ENCODE measurements around the gene BARX2.

Gene BARX2

DNA sequence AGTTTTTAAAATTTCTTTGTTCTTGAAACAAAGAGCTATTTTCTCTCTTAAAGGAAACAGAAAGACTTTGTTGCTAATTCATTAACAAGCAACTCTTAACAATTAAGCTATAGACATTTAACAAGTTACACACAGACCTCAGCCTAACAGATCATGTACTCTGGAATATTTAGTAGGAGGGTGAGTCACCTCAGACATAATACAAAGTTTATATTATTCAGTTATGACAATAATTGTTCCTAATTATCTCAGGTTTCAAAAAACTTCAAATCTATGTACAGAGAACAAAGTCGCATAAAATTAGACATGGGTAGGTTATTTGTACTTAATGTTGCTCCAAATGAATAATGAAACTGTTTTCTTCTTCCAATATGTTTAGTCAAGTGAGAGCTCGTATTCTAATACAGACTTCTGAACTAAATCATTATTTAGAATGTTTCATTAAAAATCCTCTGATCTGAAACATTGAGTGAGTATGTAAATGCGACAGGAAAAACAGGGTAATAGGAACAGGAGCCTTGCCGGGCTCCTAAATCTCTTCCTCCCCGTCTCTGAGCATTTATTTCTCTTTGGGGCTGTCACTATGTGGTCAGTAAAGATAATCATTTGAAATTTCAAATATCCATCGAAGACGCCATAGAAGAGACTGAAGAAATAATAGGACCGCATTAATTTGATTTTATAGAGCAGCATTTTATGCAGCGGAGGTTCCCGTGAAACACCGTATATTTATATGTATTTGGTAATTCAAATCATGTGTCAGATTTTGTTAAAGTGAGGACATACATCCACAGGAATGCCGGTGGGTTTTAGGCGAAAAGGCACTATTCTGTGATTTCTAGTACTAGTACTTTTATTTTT, 8.7 kb upstream of the BARX2 start:
- H2AFZ ChIP-seq (ENCODE audit: low read depth, low read length, severe bottlenecking), result no peak overlapping the region
- no peak overlapping the region for H3K27ac ChIP-seq (ENCODE audit: low read depth, low read length)
- H3K9me3 ChIP-seq (ENCODE audit: insufficient read depth, low read length), result no peaks in the 10 kb centered on the region
- no peaks in the 10 kb centered on the region for H3K27me3 ChIP-seq (ENCODE audit: low read length)
- H3K79me2 ChIP-seq (ENCODE audit: insufficient read depth, low read length), result no peaks in the 10 kb centered on the region
- no peak overlapping the region for H3K4me2 ChIP-seq (ENCODE audit: low read depth, low read length, poor library complexity, severe bottlenecking)
- no peak overlapping the region for H3K9ac ChIP-seq (ENCODE audit: low read length)
- H3F3A ChIP-seq (ENCODE audit: insufficient read depth), result no peaks in the 10 kb centered on the region
- H3K4me3 ChIP-seq (ENCODE audit: insufficient read depth, low read length, poor library complexity, severe bottlenecking), result no peak overlapping the region
- no peaks in the 10 kb centered on the region for H3K9me2 ChIP-seq (replicated peaks; ENCODE audit: insufficient read depth, low read length)
- H3K36me3 ChIP-seq (ENCODE audit: low read length), result no peaks in the 10 kb centered on the region
- no peaks in the 10 kb centered on the region for H4K20me1 ChIP-seq (ENCODE audit: low read depth, low read length)
- TF ChIP-seq, protein P1, sequence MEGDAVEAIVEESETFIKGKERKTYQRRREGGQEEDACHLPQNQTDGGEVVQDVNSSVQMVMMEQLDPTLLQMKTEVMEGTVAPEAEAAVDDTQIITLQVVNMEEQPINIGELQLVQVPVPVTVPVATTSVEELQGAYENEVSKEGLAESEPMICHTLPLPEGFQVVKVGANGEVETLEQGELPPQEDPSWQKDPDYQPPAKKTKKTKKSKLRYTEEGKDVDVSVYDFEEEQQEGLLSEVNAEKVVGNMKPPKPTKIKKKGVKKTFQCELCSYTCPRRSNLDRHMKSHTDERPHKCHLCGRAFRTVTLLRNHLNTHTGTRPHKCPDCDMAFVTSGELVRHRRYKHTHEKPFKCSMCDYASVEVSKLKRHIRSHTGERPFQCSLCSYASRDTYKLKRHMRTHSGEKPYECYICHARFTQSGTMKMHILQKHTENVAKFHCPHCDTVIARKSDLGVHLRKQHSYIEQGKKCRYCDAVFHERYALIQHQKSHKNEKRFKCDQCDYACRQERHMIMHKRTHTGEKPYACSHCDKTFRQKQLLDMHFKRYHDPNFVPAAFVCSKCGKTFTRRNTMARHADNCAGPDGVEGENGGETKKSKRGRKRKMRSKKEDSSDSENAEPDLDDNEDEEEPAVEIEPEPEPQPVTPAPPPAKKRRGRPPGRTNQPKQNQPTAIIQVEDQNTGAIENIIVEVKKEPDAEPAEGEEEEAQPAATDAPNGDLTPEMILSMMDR (IDR thresholded peaks at IDR 0.05; ENCODE audit: insufficient read depth, low read length, poor library complexity, severe bottlenecking), result no peak
- no peak for TF ChIP-seq EZH2phosphoT487 (conservative IDR thresholded peaks at IDR 0.05; ENCODE audit: low read length)

DNA sequence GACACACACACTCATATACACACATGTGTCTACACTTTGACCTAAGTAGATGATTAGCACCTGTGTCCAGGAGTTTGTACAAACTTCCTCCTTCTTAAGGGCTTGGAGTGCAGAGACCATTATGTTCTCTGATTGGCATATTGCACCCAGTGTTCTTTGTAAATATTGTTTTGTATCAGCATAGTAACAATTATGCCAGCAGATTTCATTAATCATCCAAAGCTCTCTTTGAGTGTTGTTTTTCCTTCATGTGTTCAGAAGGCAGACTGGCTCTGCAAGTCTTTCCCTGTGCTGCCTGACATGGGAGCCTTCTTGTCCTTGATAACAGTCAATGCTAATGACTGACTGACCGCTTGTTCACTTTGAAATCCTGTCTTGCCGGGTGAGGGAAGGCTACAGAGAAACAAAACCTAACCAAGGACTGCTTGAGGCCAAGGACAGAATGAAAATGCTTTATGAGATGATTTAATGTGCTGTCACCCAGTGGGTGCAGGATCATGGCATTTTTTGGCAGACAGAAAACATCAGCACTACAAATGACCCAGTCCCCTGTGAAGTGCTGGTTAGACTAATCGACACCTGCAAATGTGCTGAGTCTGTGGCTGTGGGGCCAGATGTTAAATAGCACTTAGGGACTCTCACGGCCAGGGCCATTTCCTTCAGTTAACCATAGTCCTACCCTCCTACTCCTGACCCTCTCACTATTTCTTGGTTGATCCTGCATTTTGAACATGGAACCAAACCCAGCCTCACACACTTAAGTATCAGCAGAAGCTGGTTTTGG, 6.6 kb upstream of the BARX2 start:
- H4K20me1 ChIP-seq (ENCODE audit: low read depth, low read length), result no peaks in the 10 kb centered on the region
- no peaks in the 10 kb centered on the region for H3F3A ChIP-seq (ENCODE audit: insufficient read depth)
- H3K79me2 ChIP-seq (ENCODE audit: insufficient read depth, low read length), result no peaks in the 10 kb centered on the region
- H3K9me3 ChIP-seq (ENCODE audit: insufficient read depth, low read length), result no peaks in the 10 kb centered on the region
- no peaks in the 10 kb centered on the region for H3K9me2 ChIP-seq (replicated peaks; ENCODE audit: insufficient read depth, low read length)
- H3K27ac ChIP-seq (ENCODE audit: low read depth, low read length), result no peak overlapping the region
- H2AFZ ChIP-seq (ENCODE audit: low read depth, low read length, severe bottlenecking), result no peak overlapping the region
- no peak overlapping the region for H3K9ac ChIP-seq (ENCODE audit: low read length)
- no peak overlapping the region for H3K4me2 ChIP-seq (ENCODE audit: low read depth, low read length, poor library complexity, severe bottlenecking)
- H3K4me3 ChIP-seq (ENCODE audit: insufficient read depth, low read length, poor library complexity, severe bottlenecking), result no peak overlapping the region
- H3K36me3 ChIP-seq (ENCODE audit: low read length), result no peaks in the 10 kb centered on the region
- H3K27me3 ChIP-seq (ENCODE audit: low read length), result no peaks in the 10 kb centered on the region
- no peak for TF ChIP-seq EZH2phosphoT487 (conservative IDR thresholded peaks at IDR 0.05; ENCODE audit: low read length)
- TF ChIP-seq, protein P1 (IDR thresholded peaks at IDR 0.05; ENCODE audit: insufficient read depth, low read length, poor library complexity, severe bottlenecking), result no peak

DNA sequence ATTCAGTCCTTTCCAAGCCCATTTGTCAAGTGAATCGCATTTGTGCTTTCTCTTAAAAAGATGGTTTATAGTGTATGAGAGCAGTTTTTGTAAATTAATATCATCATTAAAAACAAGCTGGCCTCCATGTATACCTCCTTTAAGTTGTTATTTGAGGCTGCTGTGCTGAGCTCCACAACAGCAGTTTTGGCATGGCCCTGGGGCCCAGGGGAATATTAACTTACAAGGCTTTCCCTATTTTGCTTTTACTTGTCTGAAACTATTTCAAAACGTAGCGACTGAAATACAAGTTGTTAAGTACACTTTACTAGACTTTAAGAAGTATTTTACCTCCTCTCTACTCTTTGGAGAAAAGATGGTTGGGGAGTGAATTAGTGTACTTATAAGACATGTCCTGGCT, 4.9 kb upstream of the BARX2 start:
- Histone ChIP-seq H3K4me2 (ENCODE audit: low read depth, low read length, poor library complexity, severe bottlenecking) (no peak overlapping the region), H3K27me3 (ENCODE audit: low read length) (no peaks in the 10 kb centered on the region), H3K4me3 (ENCODE audit: insufficient read depth, low read length, poor library complexity, severe bottlenecking) (no peak overlapping the region), H3K79me2 (ENCODE audit: insufficient read depth, low read length) (no peaks in the 10 kb centered on the region), H3K9me2 (replicated peaks; ENCODE audit: insufficient read depth, low read length) (no peaks in the 10 kb centered on the region), H3K27ac (ENCODE audit: low read depth, low read length) (no peak overlapping the region), H2AFZ (ENCODE audit: low read depth, low read length, severe bottlenecking) (no peak overlapping the region), H3K9me3 (ENCODE audit: insufficient read depth, low read length) (no peaks in the 10 kb centered on the region), H4K20me1 (ENCODE audit: low read depth, low read length) (no peaks in the 10 kb centered on the region), H3K36me3 (ENCODE audit: low read length) (no peaks in the 10 kb centered on the region), H3K9ac (ENCODE audit: low read length) (no peak overlapping the region), H3F3A (ENCODE audit: insufficient read depth) (no peaks in the 10 kb centered on the region)
- TF ChIP-seq EZH2phosphoT487 (conservative IDR thresholded peaks at IDR 0.05; ENCODE audit: low read length), result no peak
- TF ChIP-seq, protein P1 (IDR thresholded peaks at IDR 0.05; ENCODE audit: insufficient read depth, low read length, poor library complexity, severe bottlenecking), result no peak

Data from SU-DHL-6 (cell line).